H9 (cell line): ENCODE measurements around the gene RDM1. TPM values are rescaled to one million over a fixed set of nuclear protein-coding genes. Genes with fewer than 3 reads are reported as not detected.

Experiments used
- DNase-seq: peaks from one replicate; pipeline ENCODE4 v3.0.0-alpha.2; 2017
- H2AFZ ChIP-seq: one replicate; pipeline ENCODE4 v1.6.1; 2013; ENCODE audit warnings: mild to moderate bottlenecking, low read length, control low read depth, moderate library complexity
- H2AK5ac ChIP-seq: 2 replicates; pipeline ENCODE4 v1.6.1; 2013; ENCODE audit warnings: low read length, control low read depth, mixed read lengths; ENCODE audit not compliant: insufficient read length
- H2BK120ac ChIP-seq: one replicate; pipeline ENCODE4 v1.6.1; 2013; ENCODE audit warnings: low read depth, mild to moderate bottlenecking, low read length, control low read depth, inconsistent platforms; ENCODE audit not compliant: poor library complexity, severe bottlenecking
- H2BK12ac ChIP-seq: 2 replicates; pipeline ENCODE4 v1.6.1; 2013; ENCODE audit warnings: low read length, control low read depth, mixed read lengths, low read depth; ENCODE audit not compliant: insufficient read length
- H2BK15ac ChIP-seq: 2 replicates; pipeline ENCODE4 v1.6.1; 2013; ENCODE audit warnings: low read depth, low read length, control low read depth
- H2BK20ac ChIP-seq: one replicate; pipeline ENCODE4 v1.6.1; 2013; ENCODE audit warnings: low read depth, mild to moderate bottlenecking, low read length, control low read depth, inconsistent platforms; ENCODE audit not compliant: poor library complexity, severe bottlenecking
- H2BK5ac ChIP-seq: 2 replicates; pipeline ENCODE4 v1.6.1; 2013; ENCODE audit warnings: low read length, control low read depth, mixed read lengths; ENCODE audit not compliant: insufficient read length
- H3K14ac ChIP-seq: 2 replicates; pipeline ENCODE4 v1.6.1; 2013; ENCODE audit warnings: low read length, control low read depth; ENCODE audit not compliant: insufficient read depth
- H3K18ac ChIP-seq: 2 replicates; pipeline ENCODE4 v1.6.1; 2013; ENCODE audit warnings: low read depth, mild to moderate bottlenecking, mixed read lengths, low read length, control low read depth; ENCODE audit not compliant: insufficient read length
- H3K23ac ChIP-seq: 2 replicates; pipeline ENCODE4 v1.6.1; 2013; ENCODE audit warnings: low read length, control low read depth, mixed read lengths, low read depth; ENCODE audit not compliant: insufficient read length
- H3K23me2 ChIP-seq: 2 replicates; pipeline ENCODE4 v1.6.1; 2013; ENCODE audit warnings: low read depth, mild to moderate bottlenecking, mixed read lengths, low read length, control low read depth; ENCODE audit not compliant: insufficient read length, poor library complexity, severe bottlenecking
- H3K27ac ChIP-seq: 2 replicates; pipeline ENCODE4 v1.5.1; 2013; ENCODE audit warnings: low read length, control low read depth, mixed read lengths, low read depth; ENCODE audit not compliant: insufficient read length
- H3K27me3 ChIP-seq: 2 replicates; pipeline ENCODE4 v1.6.1; 2013; ENCODE audit warnings: low read length, control low read depth, inconsistent platforms; ENCODE audit not compliant: insufficient read depth
- H3K4ac ChIP-seq: 2 replicates; pipeline ENCODE4 v1.6.1; 2013; ENCODE audit warnings: low read depth, mild to moderate bottlenecking, control low read depth, inconsistent platforms, low read length, moderate library complexity
- H3K4me1 ChIP-seq: 2 replicates; pipeline ENCODE4 v1.6.1; 2013; ENCODE audit warnings: low read length, control low read depth, inconsistent platforms; ENCODE audit not compliant: insufficient read depth
- H3K4me2 ChIP-seq: 2 replicates; pipeline ENCODE4 v1.6.1; 2013; ENCODE audit warnings: low read length, control low read depth, mixed read lengths; ENCODE audit not compliant: insufficient read length, insufficient read depth
- H3K56ac ChIP-seq: 2 replicates; pipeline ENCODE4 v1.6.1; 2013; ENCODE audit warnings: low read depth, mild to moderate bottlenecking, mixed read lengths, low read length, control low read depth; ENCODE audit not compliant: insufficient read length
- H3K79me1 ChIP-seq: 2 replicates; pipeline ENCODE4 v1.6.1; 2013; ENCODE audit warnings: low read depth, mild to moderate bottlenecking, moderate library complexity, low read length, control low read depth, inconsistent platforms; ENCODE audit not compliant: insufficient read depth, poor library complexity, severe bottlenecking
- H3K79me2 ChIP-seq: 2 replicates; pipeline ENCODE4 v1.6.1; 2013; ENCODE audit warnings: low read length, control low read depth, inconsistent platforms; ENCODE audit not compliant: insufficient read depth
- H3K9ac ChIP-seq: 2 replicates; pipeline ENCODE4 v1.6.1; 2013; ENCODE audit warnings: low read length, control low read depth, mixed read lengths; ENCODE audit not compliant: insufficient read length; ENCODE audit errors: extremely low read depth
- H3K9me3 ChIP-seq: one replicate; pipeline ENCODE4 v1.6.1; 2013; ENCODE audit warnings: low read depth, low read length, inconsistent platforms; ENCODE audit not compliant: control insufficient read depth
- H3T11ph ChIP-seq: one replicate; pipeline ENCODE4 v1.6.1; 2013; ENCODE audit warnings: mild to moderate bottlenecking, low read length, control low read depth, inconsistent platforms
- H4K20me1 ChIP-seq: one replicate; pipeline ENCODE4 v1.6.1; 2013; ENCODE audit not compliant: control insufficient read depth, insufficient read length, insufficient read depth
- H4K5ac ChIP-seq: 2 replicates; pipeline ENCODE4 v1.6.1; 2013; ENCODE audit warnings: low read depth, mild to moderate bottlenecking, mixed read lengths, low read length, control low read depth; ENCODE audit not compliant: insufficient read length
- H4K8ac ChIP-seq: replicated peaks from 2 replicates; pipeline ENCODE4 v1.6.1; 2013; ENCODE audit warnings: low read length, control low read depth, mixed read lengths, low read depth; ENCODE audit not compliant: insufficient read length
- H4K91ac ChIP-seq: 2 replicates; pipeline ENCODE4 v1.6.1; 2013; ENCODE audit warnings: low read depth, mild to moderate bottlenecking, moderate library complexity, mixed read lengths, low read length, control low read depth; ENCODE audit not compliant: insufficient read length
- H3K27ac Mint-ChIP-seq, 3 experiments: 2 replicates in 2 of 3; 3 replicates in 1 of 3; pipeline ENCODE4 v1.8.0; 2020 to 2021; ENCODE audit warnings: mixed read lengths in 3 of 3, mild to moderate bottlenecking in 1 of 3, moderate library complexity in 1 of 3
- H3K27me3 Mint-ChIP-seq: 2 replicates; pipeline ENCODE4 v1.8.0; 2021; ENCODE audit warnings: low read depth, mild to moderate bottlenecking, moderate library complexity, mixed read lengths
- H3K36me3 Mint-ChIP-seq, 3 experiments: 2 replicates in 2 of 3; 3 replicates in 1 of 3; pipeline ENCODE4 v1.8.0; 2020 to 2021; ENCODE audit warnings: low read depth in 3 of 3, mixed read lengths in 3 of 3; ENCODE audit not compliant: insufficient read depth in 1 of 3
- H3K4me1 Mint-ChIP-seq, 2 experiments: 2 replicates each; pipeline ENCODE4 v1.8.0; 2020; ENCODE audit warnings: mixed read lengths in 2 of 2
- H3K4me3 Mint-ChIP-seq, 2 experiments: 2 replicates in 1 of 2; 3 replicates in 1 of 2; pipeline ENCODE4 v1.8.0; 2020 to 2021; ENCODE audit warnings: mild to moderate bottlenecking in 2 of 2, mixed read lengths in 2 of 2, moderate library complexity in 1 of 2
- H3K9me3 Mint-ChIP-seq, 2 experiments: 2 replicates in 1 of 2; 3 replicates in 1 of 2; pipeline ENCODE4 v1.8.0; 2020; ENCODE audit warnings: mild to moderate bottlenecking in 2 of 2, mixed read lengths in 2 of 2, moderate library complexity in 1 of 2
- WGBS: extraction: QIAGEN DNeasy Blood & Tissue Kit; methylation state at CpG from one replicate; pipeline ENCODE4 v1.1.7; 2013; ENCODE audit warnings: missing lambda C conversion rate, low lambda C conversion rate, mixed read lengths; ENCODE audit not compliant: insufficient read length; ENCODE audit errors: extremely low coverage; 5-methylcytosine and 5-hydroxymethylcytosine counted together
- total RNA-seq: library from RNA; stranded (reverse); gene quantifications from 2 replicates; pipeline ENCODE4 v1.2.1, GENCODE V29; 2021
- TF ChIP-seq, protein P1 (sequence below): fragments of 200-600 bp; sonication (generic); conservative IDR thresholded peaks from 3 replicates; pipeline ENCODE4 v1.8.0; 2021; ENCODE audit warnings: antibody characterized with exemption, mild to moderate bottlenecking

RDM1 gene
- total RNA-seq, 1 experiment from 2014 or later = 9.0 TPM

DNA sequence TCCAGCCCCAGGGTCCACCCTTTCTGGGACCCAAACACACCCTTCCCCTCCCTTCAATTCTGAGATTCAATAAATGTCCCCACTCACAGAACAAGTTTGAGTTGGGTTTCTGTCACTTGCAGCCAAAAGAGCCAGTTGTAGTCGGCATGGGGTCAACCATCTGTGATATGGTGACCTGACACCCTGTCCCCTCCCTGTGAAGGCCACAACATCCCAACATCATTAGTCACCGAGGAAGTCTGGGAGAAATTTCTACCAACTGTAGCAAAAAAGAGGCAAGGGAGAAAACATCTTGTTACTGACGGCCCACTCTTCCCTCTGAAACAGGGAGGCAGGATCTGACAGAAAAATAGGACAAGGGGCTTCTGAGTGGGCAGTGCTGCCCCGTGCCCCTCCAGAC is 13.6 kb upstream of the RDM1 start:
- H3K9ac ChIP-seq = no peak overlapping the region
- H3K27ac Mint-ChIP-seq = no peak overlapping the region
- no peak overlapping the region for H2BK5ac ChIP-seq
- H3K27me3 Mint-ChIP-seq = no peaks in the 10 kb centered on the region; the same call in 1 of the 2 replicates
- H3K4ac ChIP-seq = no peak overlapping the region
- H3K4me1 ChIP-seq = no peaks in the 10 kb centered on the region
- H3K23ac ChIP-seq = no peak overlapping the region
- no peak overlapping the region for H2BK20ac ChIP-seq
- no peak overlapping the region for H3K56ac ChIP-seq
- no peak overlapping the region for H2AFZ ChIP-seq
- H3K14ac ChIP-seq = no peak overlapping the region
- H3K23me2 ChIP-seq = no peaks in the 10 kb centered on the region
- H2AK5ac ChIP-seq = no peak overlapping the region
- DNase-seq = no peak
- no peak overlapping the region for H3K4me3 Mint-ChIP-seq
- H3K27ac ChIP-seq = no peak overlapping the region
- no peaks in the 10 kb centered on the region for H3K79me1 ChIP-seq
- H3K36me3 Mint-ChIP-seq = no peaks in the 10 kb centered on the region
- H2BK15ac ChIP-seq = no peak overlapping the region
- no peaks in the 10 kb centered on the region for H3K4me1 Mint-ChIP-seq
- no CpG with 5 or more reads among the region's 4 CpGs for WGBS
- H3K4me2 ChIP-seq = no peak overlapping the region
- no peak overlapping the region for H2BK120ac ChIP-seq
- no peak overlapping the region for H2BK12ac ChIP-seq
- no peaks in the 10 kb centered on the region for H3K9me3 ChIP-seq
- no peak overlapping the region for H4K5ac ChIP-seq
- no peak overlapping the region for H4K91ac ChIP-seq
- TF ChIP-seq, protein P1, sequence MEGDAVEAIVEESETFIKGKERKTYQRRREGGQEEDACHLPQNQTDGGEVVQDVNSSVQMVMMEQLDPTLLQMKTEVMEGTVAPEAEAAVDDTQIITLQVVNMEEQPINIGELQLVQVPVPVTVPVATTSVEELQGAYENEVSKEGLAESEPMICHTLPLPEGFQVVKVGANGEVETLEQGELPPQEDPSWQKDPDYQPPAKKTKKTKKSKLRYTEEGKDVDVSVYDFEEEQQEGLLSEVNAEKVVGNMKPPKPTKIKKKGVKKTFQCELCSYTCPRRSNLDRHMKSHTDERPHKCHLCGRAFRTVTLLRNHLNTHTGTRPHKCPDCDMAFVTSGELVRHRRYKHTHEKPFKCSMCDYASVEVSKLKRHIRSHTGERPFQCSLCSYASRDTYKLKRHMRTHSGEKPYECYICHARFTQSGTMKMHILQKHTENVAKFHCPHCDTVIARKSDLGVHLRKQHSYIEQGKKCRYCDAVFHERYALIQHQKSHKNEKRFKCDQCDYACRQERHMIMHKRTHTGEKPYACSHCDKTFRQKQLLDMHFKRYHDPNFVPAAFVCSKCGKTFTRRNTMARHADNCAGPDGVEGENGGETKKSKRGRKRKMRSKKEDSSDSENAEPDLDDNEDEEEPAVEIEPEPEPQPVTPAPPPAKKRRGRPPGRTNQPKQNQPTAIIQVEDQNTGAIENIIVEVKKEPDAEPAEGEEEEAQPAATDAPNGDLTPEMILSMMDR = no peak
- no peaks in the 10 kb centered on the region for H3K79me2 ChIP-seq
- H4K20me1 ChIP-seq = no peaks in the 10 kb centered on the region
- no peak overlapping the region for H3K18ac ChIP-seq
- H3T11ph ChIP-seq = no peak overlapping the region
- no peak overlapping the region for H4K8ac ChIP-seq
- H3K27me3 ChIP-seq = no peaks in the 10 kb centered on the region
- H3K9me3 Mint-ChIP-seq = no peaks in the 10 kb centered on the region
